Activated CD4-positive, alpha-beta memory T cell treated with anti-CD3 and anti-CD28 coated beads for 36 hours (primary cell): ENCODE results near the gene GYG1. TPM values are rescaled to one million over a fixed set of nuclear protein-coding genes. Genes with fewer than 3 reads are reported as not detected.

ENCODE experiments used
- CTCF ChIA-PET: fragments of 350-600 bp; sonication (Branson Sonifier 250); formaldehyde crosslinking; loops from one replicate; lab custom pipeline; 2021; ENCODE audit warnings: antibody characterized with exemption, inconsistent platforms; lab: Charles Lee
- POLR2A ChIA-PET: fragments of 350-600 bp; sonication (Branson Sonifier 250); formaldehyde crosslinking; loops from one replicate; lab custom pipeline; 2021; ENCODE audit warnings: antibody characterized with exemption; lab: Charles Lee
- DNase-seq: peaks from one replicate; pipeline ENCODE4 v3.0.0-alpha.2; 2020
- H3K27ac Mint-ChIP-seq: one replicate; pipeline ENCODE4 v1.8.0; 2021; ENCODE audit warnings: mixed read lengths
- H3K27me3 Mint-ChIP-seq: one replicate; pipeline ENCODE4 v1.8.0; 2021; ENCODE audit warnings: mixed read lengths
- H3K36me3 Mint-ChIP-seq: one replicate; pipeline ENCODE4 v1.8.0; 2021; ENCODE audit warnings: mixed read lengths
- H3K4me1 Mint-ChIP-seq: one replicate; pipeline ENCODE4 v1.8.0; 2021; ENCODE audit warnings: low read depth, mixed read lengths
- H3K4me3 Mint-ChIP-seq: one replicate; pipeline ENCODE4 v1.8.0; 2021; ENCODE audit warnings: mild to moderate bottlenecking, mixed read lengths
- H3K9me3 Mint-ChIP-seq: one replicate; pipeline ENCODE4 v1.8.0; 2021; ENCODE audit warnings: mixed read lengths
- intact Hi-C: fragments of 100-400 bp; cut with micrococcal nuclease; formaldehyde crosslinking; loops from one replicate; pipeline ENCODE4 v1.15.1; 2023
- total RNA-seq, 2 experiments: library from RNA; stranded (reverse); gene quantifications; one replicate each; pipeline ENCODE4 v1.2.3, GENCODE V29; 2021

GYG1 gene
- total RNA-seq, 2 experiments from 2014 or later = 21.5 to 22.1 TPM

DNA sequence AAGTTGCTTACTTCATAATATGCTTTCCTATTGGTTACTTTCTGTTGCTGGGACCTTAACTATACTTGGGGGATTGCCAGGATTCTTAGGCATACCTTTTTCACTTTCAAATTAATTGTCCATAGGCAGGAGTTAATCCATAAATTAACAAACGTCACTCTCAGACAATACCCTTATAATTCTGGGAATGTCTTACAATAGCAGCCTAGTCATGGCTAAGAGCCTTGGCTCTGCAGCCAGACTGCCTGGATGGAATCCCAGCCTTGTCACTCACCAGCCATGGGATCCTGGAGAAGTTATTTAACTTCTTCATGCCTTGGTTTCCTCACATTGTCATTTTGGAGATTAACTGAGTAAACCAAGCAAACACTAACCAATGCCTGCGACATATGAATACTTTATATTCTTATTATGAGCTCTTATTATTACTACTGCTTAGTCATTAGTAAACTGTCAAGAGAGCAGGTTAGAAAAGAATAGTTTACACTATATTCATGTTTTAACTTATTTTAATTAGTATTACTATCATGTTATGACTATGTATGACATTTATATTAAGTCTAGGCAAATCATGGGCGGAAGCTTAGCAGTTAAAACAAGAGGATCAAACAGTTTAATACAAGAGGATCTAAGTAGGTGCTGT is 29.0 kb downstream of the GYG1 start:
- peak overlapping the region; percentile 39 for H3K27ac Mint-ChIP-seq
- ChIA-PET POLR2A (interaction anchor here (1.2 kb wide), 1 partner anchor 26 kb away, joined by 3 read pairs; no protein-coding TSS in a partner anchor), CTCF (interaction anchor here (1.8 kb wide), 1 partner anchor 11 kb away, joined by 6 read pairs; no protein-coding TSS in a partner anchor)
- peaks cover 9% of the 10 kb centered on the region for H3K9me3 Mint-ChIP-seq
- DNase-seq = no peak
- H3K27me3 Mint-ChIP-seq = no peaks in the 10 kb centered on the region
- intact Hi-C loops = loop anchor here (1.0 kb wide), 2 partner anchors 23 to 30 kb away; no protein-coding TSS in a partner anchor
- peaks cover 33% of the 10 kb centered on the region for H3K4me1 Mint-ChIP-seq
- peaks cover 37% of the 10 kb centered on the region for H3K36me3 Mint-ChIP-seq
- H3K4me3 Mint-ChIP-seq = no peak overlapping the region

- peak; percentile 71 for DNase-seq
- peaks cover 36% of the 10 kb centered on the region for H3K36me3 Mint-ChIP-seq
- H3K27ac Mint-ChIP-seq = peak overlapping the region; percentile 39
- POLR2A ChIA-PET = interaction anchor here (1.2 kb wide), 1 partner anchor 27 kb away, joined by 3 read pairs; no protein-coding TSS in a partner anchor
- H3K9me3 Mint-ChIP-seq = peaks cover 9% of the 10 kb centered on the region
- no peak overlapping the region for H3K4me3 Mint-ChIP-seq
- intact Hi-C loops = loop anchor here (1.0 kb wide), 2 partner anchors 22 to 31 kb away; no protein-coding TSS in a partner anchor
- H3K4me1 Mint-ChIP-seq = peaks cover 33% of the 10 kb centered on the region
- CTCF ChIA-PET = interaction anchor here (1.8 kb wide), 1 partner anchor 11 kb away, joined by 6 read pairs; no protein-coding TSS in a partner anchor
- no peaks in the 10 kb centered on the region for H3K27me3 Mint-ChIP-seq
These were observed 29.5 kb downstream of the GYG1 start for GRCh38 chr3:149020839-149021252.

DNA sequence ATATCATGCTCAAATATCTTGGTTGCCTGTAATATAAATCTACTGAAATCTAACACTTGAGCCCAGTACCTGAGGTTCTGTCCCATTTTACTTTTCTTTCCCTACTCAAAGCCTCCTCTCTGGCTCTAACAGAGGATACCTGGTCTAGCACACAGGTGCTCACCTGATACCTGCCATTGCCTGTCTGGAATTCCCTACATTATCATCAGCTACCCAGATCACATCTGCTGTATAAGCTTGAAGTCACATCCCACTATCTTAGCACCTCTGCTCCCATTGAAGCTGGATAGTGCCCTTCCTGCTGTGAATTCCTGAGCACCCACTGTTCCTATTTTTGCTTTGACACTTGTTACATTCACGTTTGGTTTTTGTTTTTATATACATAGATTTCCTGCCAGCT is 30.5 kb downstream of the GYG1 start:
- H3K4me3 Mint-ChIP-seq = no peak overlapping the region
- peaks cover 31% of the 10 kb centered on the region for H3K4me1 Mint-ChIP-seq
- H3K27ac Mint-ChIP-seq = no peak overlapping the region
- no peak for DNase-seq
- peaks cover 9% of the 10 kb centered on the region for H3K9me3 Mint-ChIP-seq
- no peaks in the 10 kb centered on the region for H3K27me3 Mint-ChIP-seq
- peaks cover 36% of the 10 kb centered on the region for H3K36me3 Mint-ChIP-seq
- ChIA-PET CTCF (no interaction called here), POLR2A (no interaction called here)
- intact Hi-C loops = no loop called here

GRCh38 chr3:149023951-149024350 is 32.6 kb downstream of the GYG1 start:
- no peak overlapping the region for H3K27ac Mint-ChIP-seq
- CTCF ChIA-PET = no interaction called here

DNA sequence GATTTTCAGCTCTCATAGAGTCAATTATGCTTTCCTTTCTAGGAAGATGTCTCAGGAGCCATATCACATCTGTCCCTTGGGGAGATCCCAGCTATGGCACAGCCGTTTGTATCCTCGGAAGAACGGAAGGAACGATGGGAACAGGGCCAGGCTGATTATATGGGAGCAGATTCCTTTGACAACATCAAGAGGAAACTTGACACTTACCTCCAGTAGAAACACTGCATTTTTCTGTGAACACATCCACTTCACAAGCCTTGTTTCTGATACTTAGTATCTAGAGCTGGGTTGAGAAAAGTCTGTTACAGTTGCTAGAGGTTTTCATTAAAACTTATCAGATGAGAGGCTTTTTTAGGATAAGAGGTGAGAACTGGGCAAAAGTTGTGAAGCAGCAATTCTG is 35.4 kb downstream of the GYG1 start:
- Mint-ChIP-seq H3K9me3 (peaks cover 9% of the 10 kb centered on the region), H3K36me3 (peaks cover 41% of the 10 kb centered on the region), H3K27me3 (no peaks in the 10 kb centered on the region), H3K4me1 (peaks cover 8% of the 10 kb centered on the region), H3K4me3 (no peak overlapping the region), H3K27ac (no peak overlapping the region)
- ChIA-PET CTCF (no interaction called here), POLR2A (no interaction called here)
- no peak for DNase-seq
- intact Hi-C loops = no loop called here

More at GRCh38 chr3:149023951-149024350, 32.6 kb downstream of the GYG1 start:
- Mint-ChIP-seq H3K4me3 (no peak overlapping the region), H3K9me3 (peaks cover 9% of the 10 kb centered on the region), H3K36me3 (peaks cover 43% of the 10 kb centered on the region), H3K4me1 (peaks cover 21% of the 10 kb centered on the region), H3K27me3 (no peaks in the 10 kb centered on the region)
- POLR2A ChIA-PET = no interaction called here
- no peak for DNase-seq
- intact Hi-C loops = no loop called here

DNA sequence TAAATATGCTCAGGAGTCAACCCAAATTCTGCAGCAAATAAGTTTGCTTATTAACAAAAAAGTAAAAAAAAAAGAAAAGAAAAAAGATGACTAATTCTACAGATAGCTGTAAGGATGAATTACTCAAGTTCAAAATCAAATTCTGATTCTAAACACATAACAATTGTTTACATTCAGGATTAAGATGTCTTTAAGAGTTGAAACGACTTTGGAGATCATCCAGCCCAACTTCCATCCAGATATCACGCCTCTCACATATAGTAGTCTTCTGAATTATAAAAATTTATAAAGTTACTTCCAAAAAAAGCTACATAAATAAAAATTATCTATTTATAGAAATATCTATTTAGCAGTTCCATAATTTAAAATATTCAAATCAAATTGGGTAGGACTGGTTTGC is 39.8 kb downstream of the GYG1 start:
- ChIA-PET CTCF (interaction anchor here (1.1 kb wide), 1 partner anchor 12 kb away, joined by 3 read pairs; no protein-coding TSS in a partner anchor), POLR2A (no interaction called here)
- Mint-ChIP-seq H3K36me3 (peaks cover 11% of the 10 kb centered on the region), H3K27ac (no peak overlapping the region), H3K9me3 (no peaks in the 10 kb centered on the region), H3K4me3 (no peak overlapping the region), H3K4me1 (peaks cover 2% of the 10 kb centered on the region), H3K27me3 (no peaks in the 10 kb centered on the region)
- no peak for DNase-seq
- intact Hi-C loops = no loop called here

DNA sequence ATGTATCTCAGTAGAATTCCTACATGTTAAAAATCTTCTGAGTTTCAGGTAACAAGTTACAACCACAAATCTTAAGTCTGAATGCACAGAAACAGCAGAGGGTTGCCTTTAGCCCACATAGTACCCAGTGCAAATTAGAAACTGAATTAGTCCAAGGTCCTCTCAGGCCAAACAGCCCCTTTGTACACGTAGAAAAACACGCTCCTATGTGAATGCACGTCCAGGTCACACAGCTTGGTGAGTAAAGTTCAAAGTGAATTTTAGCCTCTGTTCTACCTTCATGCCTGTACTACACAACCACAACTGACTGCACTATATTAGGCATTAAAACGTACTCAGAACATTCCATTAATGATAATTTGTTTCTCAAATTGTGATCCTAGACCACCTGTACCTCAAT is 46.3 kb downstream of the GYG1 start:
- H3K27ac Mint-ChIP-seq = no peak overlapping the region
- DNase-seq = no peak
- ChIA-PET CTCF (no interaction called here), POLR2A (interaction anchor here (0.9 kb wide), 1 partner anchor 9 kb away, joined by 4 read pairs; no protein-coding TSS in a partner anchor)
- intact Hi-C loops = no loop called here
- peaks cover 12% of the 10 kb centered on the region for H3K36me3 Mint-ChIP-seq
- H3K4me3 Mint-ChIP-seq = no peak overlapping the region
- no peaks in the 10 kb centered on the region for H3K9me3 Mint-ChIP-seq
- H3K27me3 Mint-ChIP-seq = no peaks in the 10 kb centered on the region
- H3K4me1 Mint-ChIP-seq = peaks cover 6% of the 10 kb centered on the region

DNA sequence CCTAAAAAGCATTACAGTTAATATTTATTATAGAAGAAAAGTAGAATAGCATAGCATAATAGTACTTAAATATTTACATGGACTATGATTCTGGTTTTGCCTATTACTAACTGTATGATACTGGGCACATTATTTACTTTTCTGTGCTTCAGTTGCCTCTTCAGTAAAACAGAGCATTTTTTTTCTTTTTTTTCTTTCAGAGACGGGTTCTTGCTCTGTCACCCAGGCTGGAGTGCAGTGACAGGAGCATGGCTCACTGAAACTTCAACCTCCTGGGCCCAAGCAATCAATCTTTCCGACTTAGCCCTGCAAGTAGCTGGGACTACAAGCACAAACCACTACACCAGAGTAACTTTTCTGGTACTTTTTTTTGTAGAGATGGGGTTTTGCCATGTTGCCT is 47.0 kb downstream of the GYG1 start:
- H3K27ac Mint-ChIP-seq = no peak overlapping the region
- no peak overlapping the region for H3K4me3 Mint-ChIP-seq
- peaks cover 12% of the 10 kb centered on the region for H3K36me3 Mint-ChIP-seq
- DNase-seq = no peak
- peaks cover 13% of the 10 kb centered on the region for H3K4me1 Mint-ChIP-seq
- no peaks in the 10 kb centered on the region for H3K9me3 Mint-ChIP-seq
- CTCF ChIA-PET = no interaction called here
- H3K27me3 Mint-ChIP-seq = no peaks in the 10 kb centered on the region
- POLR2A ChIA-PET = no interaction called here
- intact Hi-C loops = no loop called here

GRCh38 chr3:149042789-149043386 is 51.5 kb downstream of the GYG1 start:
- peaks cover 26% of the 10 kb centered on the region for H3K36me3 Mint-ChIP-seq
- intact Hi-C loops = loop anchor here (1.0 to 5.0 kb wide), 4 partner anchors 23 to 52 kb away; partner anchors contain the start of genes GYG1 and HLTF

DNA sequence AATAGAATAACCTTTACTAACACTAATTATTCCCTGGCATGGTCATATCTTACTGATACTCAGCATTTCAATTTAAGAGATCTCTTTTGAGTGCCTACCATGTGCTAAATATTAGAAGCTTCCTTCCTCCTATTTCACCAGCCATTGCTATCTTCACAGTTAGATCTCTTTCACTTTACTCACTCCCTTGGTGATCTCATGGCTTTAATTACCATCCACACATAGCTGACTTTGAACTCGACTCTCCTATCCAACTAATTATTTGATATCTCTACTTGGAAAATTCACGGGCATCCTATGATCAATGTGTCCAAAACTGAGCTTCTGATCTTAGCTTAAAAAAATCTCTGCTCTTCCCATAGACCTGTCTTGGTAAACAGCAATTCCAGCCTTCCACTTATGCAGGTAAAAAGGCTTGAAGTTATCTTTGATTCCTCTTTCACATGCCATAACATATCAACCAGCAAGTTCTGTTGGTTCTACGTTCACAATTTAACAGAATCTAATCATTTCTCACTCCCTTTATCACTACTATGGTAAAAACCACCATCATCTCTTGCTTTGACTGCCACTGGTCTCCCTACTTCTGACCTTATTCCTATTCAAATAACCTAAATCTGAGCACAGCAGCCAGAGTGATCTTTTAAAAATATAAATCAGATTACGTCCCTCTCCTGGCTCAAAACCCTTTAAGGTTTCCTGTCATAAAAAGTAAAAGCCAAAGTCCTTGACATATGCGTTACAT is 53.2 kb downstream of the GYG1 start:
- Mint-ChIP-seq H3K36me3 (peaks cover 27% of the 10 kb centered on the region), H3K9me3 (no peaks in the 10 kb centered on the region), H3K4me3 (no peak overlapping the region), H3K27ac (no peak overlapping the region), H3K4me1 (peaks cover 15% of the 10 kb centered on the region), H3K27me3 (no peaks in the 10 kb centered on the region)
- intact Hi-C loops = loop anchor here (5.0 kb wide), 1 partner anchor 37 kb away; no protein-coding TSS in a partner anchor
- ChIA-PET POLR2A (no interaction called here), CTCF (interaction anchor here (1.2 kb wide), 1 partner anchor 25 kb away, joined by 3 read pairs; no protein-coding TSS in a partner anchor)
- DNase-seq = no peak

More at GRCh38 chr3:149042789-149043386, 51.5 kb downstream of the GYG1 start:
- no peak overlapping the region for H3K27ac Mint-ChIP-seq
- H3K4me1 Mint-ChIP-seq = peaks cover 15% of the 10 kb centered on the region
- ChIA-PET POLR2A (interaction anchor here (1.2 kb wide), 1 partner anchor 51 kb away, joined by 3 read pairs; no protein-coding TSS in a partner anchor), CTCF (interaction anchor here (0.6 to 0.8 kb wide), 3 partner anchors 12 to 136 kb away, joined by 3 to 5 read pairs (median 4); no protein-coding TSS in a partner anchor)
- no peaks in the 10 kb centered on the region for H3K9me3 Mint-ChIP-seq
- H3K4me3 Mint-ChIP-seq = no peak overlapping the region
- no peak for DNase-seq
- H3K27me3 Mint-ChIP-seq = no peaks in the 10 kb centered on the region

DNA sequence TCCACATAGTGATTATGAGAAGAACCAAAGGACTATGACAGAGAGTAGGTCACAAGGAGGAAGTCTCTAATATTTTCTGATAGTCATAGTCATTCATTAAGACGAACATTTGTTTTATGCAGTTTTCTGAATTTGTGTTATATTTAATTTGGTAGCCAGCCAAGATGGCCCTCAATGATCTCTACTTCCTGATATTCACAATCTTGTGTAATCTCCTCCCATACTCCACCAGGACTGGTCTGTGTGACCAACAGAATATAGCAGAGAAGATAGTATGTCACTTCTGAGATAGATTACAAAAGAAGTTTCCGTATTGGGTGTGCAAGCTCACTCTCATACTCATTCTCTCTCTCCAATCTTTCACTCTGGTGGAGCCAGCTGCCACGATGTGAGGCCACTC is 64.2 kb downstream of the GYG1 start:
- peaks cover 43% of the 10 kb centered on the region for H3K36me3 Mint-ChIP-seq
- intact Hi-C loops = no loop called here
- CTCF ChIA-PET = no interaction called here
- H3K9me3 Mint-ChIP-seq = no peaks in the 10 kb centered on the region
- no peaks in the 10 kb centered on the region for H3K27me3 Mint-ChIP-seq
- DNase-seq = no peak
- no peak overlapping the region for H3K27ac Mint-ChIP-seq
- POLR2A ChIA-PET = no interaction called here
- H3K4me1 Mint-ChIP-seq = no peaks in the 10 kb centered on the region
- no peak overlapping the region for H3K4me3 Mint-ChIP-seq

- intact Hi-C loops = no loop called here
- CTCF ChIA-PET = no interaction called here
- peaks cover 30% of the 10 kb centered on the region for H3K36me3 Mint-ChIP-seq
- no peak overlapping the region for H3K4me3 Mint-ChIP-seq
- POLR2A ChIA-PET = no interaction called here
- no peaks in the 10 kb centered on the region for H3K4me1 Mint-ChIP-seq
- H3K27ac Mint-ChIP-seq = no peak overlapping the region
- DNase-seq = no peak
- H3K27me3 Mint-ChIP-seq = no peaks in the 10 kb centered on the region
- H3K9me3 Mint-ChIP-seq = no peaks in the 10 kb centered on the region
These were observed 66.9 kb downstream of the GYG1 start for GRCh38 chr3:149058198-149058597.
